Activated naive CD4-positive, alpha-beta T cell (primary cell): ENCODE results near the gene LTBP1.

Source experiments
- DNase-seq, 4 experiments: peaks; one replicate each; lab custom pipeline; 2025; lab: John Stamatoyannopoulos, UW

LTBP1 gene

GRCh38 chr2:33013684-33014110 lies 66.9 kb downstream of the LTBP1 start:
- no peak for DNase-seq

- no peak for DNase-seq
Measured at GRCh38 chr2:33014268-33014667, 67.5 kb downstream of the LTBP1 start.

GRCh38 chr2:33015421-33016142 lies 68.8 kb downstream of the LTBP1 start:
- DNase-seq, result no peak

GRCh38 chr2:33018271-33018670 lies 71.5 kb downstream of the LTBP1 start:
- no peak for DNase-seq

- DNase-seq, result no peak
Measured at GRCh38 chr2:33019796-33020195, 73.0 kb downstream of the LTBP1 start.

GRCh38 chr2:33020883-33021282 lies 74.1 kb downstream of the LTBP1 start:
- no peak for DNase-seq

- no peak for DNase-seq
Measured at GRCh38 chr2:33021542-33022227, 74.9 kb downstream of the LTBP1 start.

- DNase-seq, result no peak
Measured at GRCh38 chr2:33022395-33022985, 75.7 kb downstream of the LTBP1 start.

- no peak for DNase-seq
Measured at GRCh38 chr2:33022989-33023727, 76.4 kb downstream of the LTBP1 start.

- DNase-seq, result no peak
Measured at GRCh38 chr2:33023728-33024500, 77.2 kb downstream of the LTBP1 start.

- DNase-seq, result no peak
Measured at GRCh38 chr2:33024758-33025157, 78.0 kb downstream of the LTBP1 start.

GRCh38 chr2:33029459-33029858 lies 82.7 kb downstream of the LTBP1 start:
- DNase-seq, result no peak

GRCh38 chr2:33029926-33030325 lies 83.2 kb downstream of the LTBP1 start:
- no peak for DNase-seq

GRCh38 chr2:33030326-33030725 lies 83.6 kb downstream of the LTBP1 start:
- DNase-seq, result no peak

GRCh38 chr2:33032245-33032644 lies 85.5 kb downstream of the LTBP1 start:
- no peak for DNase-seq

- DNase-seq, result no peak
Measured at GRCh38 chr2:33033606-33034081, 86.9 kb downstream of the LTBP1 start.

- no peak for DNase-seq
Measured at GRCh38 chr2:33034784-33035183, 88.0 kb downstream of the LTBP1 start.

GRCh38 chr2:33038230-33038629 lies 91.5 kb downstream of the LTBP1 start:
- DNase-seq, result no peak

- DNase-seq, result no peak
Measured at GRCh38 chr2:33038799-33039198, 92.0 kb downstream of the LTBP1 start.

- no peak for DNase-seq
Measured at GRCh38 chr2:33040541-33040940, 93.8 kb downstream of the LTBP1 start.

- no peak for DNase-seq
Measured at GRCh38 chr2:33042265-33042664, 95.5 kb downstream of the LTBP1 start.

GRCh38 chr2:33042819-33043218 lies 96.1 kb downstream of the LTBP1 start:
- no peak for DNase-seq
